Omental fat pad (tissue), 4 donors: ENCODE measurements around the gene RFLNA. TPM values are rescaled to one million over a fixed set of nuclear protein-coding genes. Genes with fewer than 3 reads are reported as not detected.

Source experiments
- ATAC-seq: fragments of 150-250 bp; one replicate; pipeline ENCODE4 v1.9.1; 2016; ENCODE audit warnings: mild to moderate bottlenecking, moderate library complexity; ENCODE audit not compliant: low FRiP score
- DNase-seq: peaks from one replicate; pipeline ENCODE4 v3.0.0-alpha.2; 2019; ENCODE audit warnings: low spot score
- CTCF ChIP-seq, 3 donors: fragments of 450-650 bp; IDR thresholded peaks; one replicate each; pipeline ENCODE4 v1.5.1; 2016 to 2017; ENCODE audit warnings: antibody characterized with exemption in 3 of 3, mild to moderate bottlenecking in 3 of 3, moderate library complexity in 2 of 3
- total RNA-seq, 4 donors: library from RNA; depleted of rRNA; stranded (reverse); fragments of >200 nt; gene quantifications; one replicate each; pipeline ENCODE4 v1.1.0, GENCODE V29; 2016

The RFLNA gene
- total RNA-seq, 4 donors from 2014 or later, result 0.32 to 23.3 (median 5.1) TPM

- TF ChIP-seq CTCF (IDR thresholded peaks at IDR 0.05), result no peak
- DNase-seq, result no peak
- no peak for ATAC-seq
Observed at GRCh38 chr12:124336742-124337520, 42.0 kb downstream of the RFLNA start.

DNA sequence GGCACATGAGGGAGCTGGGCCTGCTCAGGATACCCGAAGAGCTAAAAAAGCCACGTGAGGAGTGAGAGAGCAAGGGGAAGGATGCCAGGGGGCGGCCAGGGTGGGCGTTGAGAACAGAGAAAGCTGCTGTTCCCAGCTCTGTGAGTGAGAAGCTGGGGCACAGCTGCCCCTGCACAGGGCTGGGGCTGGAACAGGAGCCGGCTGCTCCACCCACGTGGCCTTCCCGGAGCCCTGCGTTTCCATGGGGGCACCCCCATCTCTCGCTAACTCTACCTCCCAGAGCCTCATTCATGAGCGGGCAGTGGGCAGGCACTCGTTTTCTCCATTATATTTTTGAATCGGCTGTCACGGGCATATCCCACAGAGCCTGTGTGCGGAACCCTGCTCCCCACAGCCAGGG, 42.7 kb downstream of the RFLNA start:
- TF ChIP-seq CTCF (IDR thresholded peaks at IDR 0.05), result no peak
- ATAC-seq (no peak), DNase-seq (no peak)

DNA sequence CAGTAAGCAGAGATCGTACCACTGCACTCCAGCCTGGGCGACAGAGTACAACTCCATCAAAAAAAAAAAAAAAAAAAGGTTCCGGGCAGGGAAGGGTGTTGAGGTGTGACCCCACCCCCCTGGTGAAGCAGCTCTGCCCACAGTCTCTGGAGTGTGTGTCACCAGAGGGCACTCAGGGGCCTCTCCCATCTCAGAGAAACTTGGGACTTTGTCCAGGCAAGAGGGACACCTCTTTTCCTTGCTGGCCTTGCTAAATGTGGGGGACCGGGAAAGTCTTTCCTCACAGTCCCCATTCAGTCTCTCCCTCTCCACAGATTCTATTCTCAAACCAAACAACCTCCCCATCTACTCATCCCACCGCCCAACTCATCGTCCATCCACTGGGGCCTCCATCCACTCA, 43.6 kb downstream of the RFLNA start:
- no peak for ATAC-seq
- no peak for DNase-seq
- no peak for TF ChIP-seq CTCF (IDR thresholded peaks at IDR 0.05)

DNA sequence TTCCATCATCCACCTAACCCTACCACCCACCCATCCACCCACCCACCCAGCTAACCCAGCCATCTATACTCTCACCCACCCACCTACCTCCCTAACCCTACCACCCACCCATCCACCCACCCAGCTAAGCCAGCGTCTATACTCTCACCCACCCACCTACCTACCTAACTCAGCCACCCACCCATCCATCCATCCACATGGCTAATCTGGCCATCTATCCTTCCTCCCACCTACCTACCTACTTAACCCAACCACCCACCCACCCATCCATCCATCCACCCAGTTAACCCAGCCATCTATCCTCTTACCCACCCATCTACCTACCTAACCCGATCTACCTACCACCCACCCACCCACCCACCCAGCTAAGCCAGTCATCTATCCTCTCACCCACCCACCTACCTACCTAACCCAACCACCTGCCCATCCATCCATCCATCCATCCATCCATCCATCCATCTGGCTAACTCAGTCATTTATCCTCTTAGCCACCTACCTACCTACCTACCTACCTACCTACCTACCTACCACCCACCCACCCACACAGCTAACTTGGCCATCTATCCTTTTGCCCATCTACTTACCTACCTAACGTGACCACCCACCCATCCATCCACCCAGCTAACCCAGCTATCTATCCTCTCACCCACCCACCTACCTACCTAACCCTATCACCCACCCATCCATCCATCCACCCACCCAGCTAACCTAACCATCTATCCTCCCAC, 44.1 kb downstream of the RFLNA start:
- DNase-seq (no peak), ATAC-seq (no peak)
- TF ChIP-seq CTCF (IDR thresholded peaks at IDR 0.05), result no peak

DNA sequence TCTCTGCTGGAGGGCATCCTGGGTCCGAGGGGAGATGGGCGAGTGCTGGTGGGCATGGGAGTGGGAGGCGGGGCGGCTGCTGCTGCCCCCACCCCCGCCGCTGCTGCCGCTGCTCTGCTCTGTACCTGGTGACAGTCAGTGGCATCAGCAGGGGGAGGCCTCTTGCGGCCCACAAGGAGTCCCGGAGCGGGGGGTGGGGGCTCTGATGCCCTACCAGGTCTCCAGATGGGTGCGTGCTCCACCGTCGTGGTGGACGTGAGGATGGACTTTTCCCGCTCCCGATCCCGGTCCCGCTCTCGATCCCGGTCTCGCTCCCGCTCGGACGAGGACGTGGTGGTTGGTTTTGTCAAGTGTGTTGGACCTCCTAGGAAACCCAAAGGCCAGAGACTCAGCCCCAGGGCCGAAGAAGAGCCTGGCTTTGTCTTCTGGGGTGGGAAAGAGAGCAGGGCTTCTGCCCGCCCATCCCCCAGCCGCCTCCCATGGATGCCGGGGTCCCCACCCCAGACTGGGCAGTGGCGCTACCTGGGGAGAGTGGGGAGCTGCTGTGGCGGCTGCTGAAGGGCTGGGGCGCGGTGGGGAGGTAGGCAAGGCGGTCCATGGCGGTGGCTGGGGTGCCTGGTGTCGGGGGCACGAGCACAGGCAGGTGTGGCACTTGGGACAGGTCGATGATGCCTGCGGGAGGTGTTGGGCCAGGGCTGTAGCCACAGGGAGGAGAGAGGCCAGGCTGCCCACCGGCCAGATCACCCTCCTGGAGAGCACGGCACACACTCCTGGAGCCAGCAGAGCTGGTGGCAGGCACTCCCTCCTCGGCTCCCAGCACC, 45.4 kb downstream of the RFLNA start:
- DNase-seq, result no peak
- no peak for TF ChIP-seq CTCF (IDR thresholded peaks at IDR 0.05)
- no peak for ATAC-seq

DNA sequence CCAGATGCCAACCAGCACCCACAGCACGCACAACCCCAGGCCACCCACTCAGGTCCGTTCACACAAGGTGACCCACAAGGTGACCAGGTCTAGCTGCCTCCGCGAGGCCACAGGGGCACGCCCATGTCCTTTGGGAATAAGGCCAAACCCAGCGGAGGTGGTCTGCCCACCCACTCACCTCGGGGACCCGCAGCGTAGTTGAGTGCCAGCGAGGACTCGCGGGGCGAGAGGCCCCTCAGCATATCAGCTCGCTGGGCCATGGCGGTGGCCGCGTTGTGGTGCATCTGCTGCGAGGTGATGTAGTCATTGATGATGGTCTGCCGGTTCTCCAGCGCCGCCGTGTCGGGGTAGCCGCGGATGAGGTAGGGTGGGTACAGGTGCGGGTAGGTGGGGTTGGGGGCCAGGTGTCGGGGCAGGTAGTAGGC, 46.8 kb downstream of the RFLNA start:
- no peak for TF ChIP-seq CTCF (IDR thresholded peaks at IDR 0.05)
- no peak for DNase-seq
- ATAC-seq, result no peak
